IMR-90 (cell line): Measurements from ENCODE around the gene MINDY3. TPM values are rescaled to one million over a fixed set of nuclear protein-coding genes. Genes with fewer than 3 reads are reported as not detected.

ENCODE experiments used
- ATAC-seq: fragments of 200-7000 bp; cut with Tn5 transposase; 2 replicates; pipeline ENCODE4 v1.9.1; 2020; ENCODE audit warnings: low read depth, mild to moderate bottlenecking, moderate library complexity
- BruUV-seq: library from RNA; stranded (reverse); fragments of 400-500 nt; replicated peaks from 2 replicates; lab custom pipeline; 2021; lab: Mats Ljungman, UMichigan
- CTCF ChIA-PET: fragments of 300-600 bp; formaldehyde crosslinking; extraction: SDS; loops from one replicate; lab custom pipeline; 2021; ENCODE audit warnings: antibody characterized with exemption; lab: Yijun Ruan, JAX
- POLR2A ChIA-PET: fragments of 300-600 bp; sonication (Branson Sonifier 250); formaldehyde crosslinking; loops from one replicate; lab custom pipeline; 2022; ENCODE audit warnings: antibody characterized with exemption; ENCODE audit not compliant: unreplicated experiment; lab: Charles Lee
- DNase-seq: peaks from one replicate; pipeline ENCODE4 v3.0.0; 2013
- H2AFZ ChIP-seq: replicated peaks from 2 replicates; pipeline ENCODE3; 2013; ENCODE audit warnings: low read length, mild to moderate bottlenecking; ENCODE audit not compliant: poor library complexity
- H2AK5ac ChIP-seq: 2 replicates; pipeline ENCODE4 v1.6.1; 2013; ENCODE audit warnings: low read depth, low read length, inconsistent platforms
- H2AK9ac ChIP-seq: replicated peaks from 2 replicates; pipeline ENCODE3; 2013; ENCODE audit warnings: mild to moderate bottlenecking, low read depth, low read length, moderate library complexity; ENCODE audit not compliant: poor library complexity
- H2BK120ac ChIP-seq: 2 replicates; pipeline ENCODE4 v1.6.1; 2013; ENCODE audit warnings: low read depth, low read length, inconsistent platforms
- H2BK15ac ChIP-seq: 3 replicates; pipeline ENCODE4 v1.6.1; 2013; ENCODE audit warnings: low read depth, low read length, inconsistent platforms
- H2BK20ac ChIP-seq: 2 replicates; pipeline ENCODE4 v1.6.1; 2013; ENCODE audit warnings: low read depth, mild to moderate bottlenecking, inconsistent platforms, low read length, moderate library complexity
- H2BK5ac ChIP-seq: 2 replicates; pipeline ENCODE4 v1.6.1; 2013; ENCODE audit warnings: mild to moderate bottlenecking, low read depth, low read length, inconsistent platforms; ENCODE audit not compliant: poor library complexity, severe bottlenecking
- H3K14ac ChIP-seq: replicated peaks from 2 replicates; pipeline ENCODE4 v1.6.1; 2013; ENCODE audit warnings: low read depth, low read length, inconsistent platforms
- H3K18ac ChIP-seq: 2 replicates; pipeline ENCODE4 v1.6.1; 2013; ENCODE audit warnings: low read depth, low read length, control low read depth
- H3K23ac ChIP-seq: 2 replicates; pipeline ENCODE4 v1.6.1; 2013; ENCODE audit warnings: low read depth, low read length, inconsistent platforms
- H3K27ac ChIP-seq: 2 replicates; pipeline ENCODE4 v1.5.1; 2013; ENCODE audit warnings: mild to moderate bottlenecking, control low read depth, low read length; ENCODE audit not compliant: insufficient read depth
- H3K27me3 ChIP-seq: 2 replicates; pipeline ENCODE4 v1.6.1; 2013; ENCODE audit warnings: low read length; ENCODE audit not compliant: control insufficient read depth, insufficient read depth
- H3K36me3 ChIP-seq: 2 replicates; pipeline ENCODE4 v1.6.1; 2013; ENCODE audit warnings: low read length, mixed read lengths; ENCODE audit not compliant: control insufficient read depth, insufficient read depth
- H3K4ac ChIP-seq: 2 replicates; pipeline ENCODE4 v1.6.1; 2013; ENCODE audit warnings: low read depth, low read length, inconsistent platforms
- H3K4me1 ChIP-seq: 2 replicates; pipeline ENCODE4 v1.6.1; 2013; ENCODE audit warnings: low read length, mixed read lengths; ENCODE audit not compliant: control insufficient read depth, insufficient read depth
- H3K4me2 ChIP-seq: 2 replicates; pipeline ENCODE4 v1.6.1; 2013; ENCODE audit warnings: low read depth, mild to moderate bottlenecking, control low read depth, low read length, moderate library complexity
- H3K4me3 ChIP-seq: 2 replicates; pipeline ENCODE4 v1.5.1; 2013; ENCODE audit warnings: low read depth, mild to moderate bottlenecking, control low read depth, low read length, moderate library complexity; ENCODE audit not compliant: insufficient read depth
- H3K56ac ChIP-seq: 2 replicates; pipeline ENCODE4 v1.6.1; 2013; ENCODE audit warnings: low read length, inconsistent platforms; ENCODE audit not compliant: insufficient read depth; ENCODE audit errors: extremely low read depth
- H3K79me1 ChIP-seq, 2 experiments: 2 replicates each; pipeline ENCODE4 v1.6.1; 2013; ENCODE audit warnings: low read length in 2 of 2, inconsistent platforms in 1 of 2, low read depth in 1 of 2
- H3K9ac ChIP-seq: 2 replicates; pipeline ENCODE4 v1.6.1; 2013; ENCODE audit warnings: low read depth, low read length, control low read depth
- H3K9me1 ChIP-seq: 2 replicates; pipeline ENCODE4 v1.6.1; 2013; ENCODE audit warnings: low read length, inconsistent platforms; ENCODE audit not compliant: insufficient read depth
- H3K9me3 ChIP-seq: 2 replicates; pipeline ENCODE4 v1.6.1; 2013; ENCODE audit warnings: low read length; ENCODE audit not compliant: control insufficient read depth, insufficient read depth
- H4K20me1 ChIP-seq: 2 replicates; pipeline ENCODE4 v1.6.1; 2013; ENCODE audit warnings: low read length, inconsistent platforms; ENCODE audit not compliant: insufficient read depth
- H4K5ac ChIP-seq: 2 replicates; pipeline ENCODE4 v1.6.1; 2013; ENCODE audit warnings: mild to moderate bottlenecking, low read depth, low read length, control low read depth
- H4K8ac ChIP-seq, 2 experiments: 2 replicates each; pipeline ENCODE4 v1.6.1; 2013; ENCODE audit warnings: low read depth in 2 of 2, low read length in 2 of 2, control low read depth in 1 of 2, inconsistent platforms in 1 of 2
- H4K91ac ChIP-seq: 2 replicates; pipeline ENCODE4 v1.6.1; 2013; ENCODE audit warnings: low read depth, low read length, inconsistent platforms; ENCODE audit not compliant: insufficient read depth
- BHLHE40 ChIP-seq: fragments of 150-350 bp; IDR thresholded peaks from 2 replicates; pipeline ENCODE4 v1.6.1; 2016; ENCODE audit warnings: mild to moderate bottlenecking, low read depth, low read length
- ELK1 ChIP-seq: fragments of 150-350 bp; IDR thresholded peaks from 2 replicates; pipeline ENCODE4 v1.6.1; 2016; ENCODE audit warnings: low read depth, mild to moderate bottlenecking, low read length, moderate library complexity, borderline replicate concordance
- FOS ChIP-seq: fragments of 150-350 bp; IDR thresholded peaks from 2 replicates; pipeline ENCODE4 v1.6.1; 2016; ENCODE audit warnings: low read depth, low read length
- MAFK ChIP-seq: IDR thresholded peaks from 2 replicates; pipeline ENCODE4 v1.6.1; 2012; ENCODE audit warnings: low read depth, low read length, improper control_type of control experiment
- MAZ ChIP-seq: IDR thresholded peaks from 2 replicates; pipeline ENCODE4 v1.6.1; 2012; ENCODE audit warnings: low read depth, mild to moderate bottlenecking, low read length, improper control_type of control experiment, moderate library complexity, borderline replicate concordance
- MXI1 ChIP-seq: IDR thresholded peaks from 2 replicates; pipeline ENCODE4 v1.6.1; 2012; ENCODE audit warnings: low read depth, mild to moderate bottlenecking, low read length, moderate library complexity, borderline replicate concordance
- NFE2L2 ChIP-seq: fragments of 150-350 bp; IDR thresholded peaks from 2 replicates; pipeline ENCODE4 v1.6.1; 2016; ENCODE audit warnings: low read depth, mild to moderate bottlenecking, low read length
- POLR2A ChIP-seq: IDR thresholded peaks from 2 replicates; pipeline ENCODE4 v1.6.1; 2012; ENCODE audit warnings: mild to moderate bottlenecking, low read depth, low read length
- RAD21 ChIP-seq: IDR thresholded peaks from 2 replicates; pipeline ENCODE4 v1.6.1; 2012; ENCODE audit warnings: low read length, improper control_type of control experiment
- SMC3 ChIP-seq: fragments of 150-350 bp; IDR thresholded peaks from 2 replicates; pipeline ENCODE4 v1.6.1; 2016; ENCODE audit warnings: low read depth, mild to moderate bottlenecking, antibody characterized with exemption, low read length, moderate library complexity
- USF2 ChIP-seq: fragments of 150-350 bp; IDR thresholded peaks from 2 replicates; pipeline ENCODE4 v1.6.1; 2017; ENCODE audit warnings: mild to moderate bottlenecking, antibody characterized with exemption, low read length, low read depth
- WGBS, 2 experiments: methylation state at CpG; one replicate each; pipeline versions ENCODE4 v1.1.5 to v1.1.7; 2013; ENCODE audit warnings: missing lambda C conversion rate in 2 of 2; ENCODE audit not compliant: insufficient read length in 1 of 2; ENCODE audit errors: extremely low coverage in 2 of 2; 5-methylcytosine and 5-hydroxymethylcytosine counted together
- dilution Hi-C: fragments of 300-500 bp; cut with HindIII; formaldehyde crosslinking; loops from one replicate; pipeline ENCODE4 v1.14.3; 2018; ENCODE audit warnings: low sequenced_read_pairs; ENCODE audit not compliant: unreplicated experiment
- in situ Hi-C: fragments of 300-500 bp; cut with MboI; formaldehyde crosslinking; loops from 3 replicates; pipeline ENCODE4 v1.14.3; 2019; ENCODE audit warnings: low sequenced_read_pairs, inconsistent platforms, mixed read lengths
- intact Hi-C: fragments of 100-400 bp; cut with micrococcal nuclease; formaldehyde crosslinking; loops from 2 replicates; pipeline ENCODE4 v1.10.0; 2022
- polyA plus RNA-seq, 3 experiments: library from polyadenylated mRNA; depleted of rRNA; stranded (reverse); fragments of >200 nt; gene quantifications; 2 replicates each; pipeline ENCODE4 v1.2.3, GENCODE V29; 2012; ENCODE audit warnings: low replicate concordance in 1 of 3
- total RNA-seq: library from RNA; depleted of rRNA; stranded (reverse); fragments of >200 nt; gene quantifications from 2 replicates; pipeline ENCODE4 v1.2.3, GENCODE V29; 2012

Gene MINDY3
- total and polyA plus RNA-seq, 2 of the 4 experiments (the other 2 are of a cell fraction) = 13.9 to 14.5 TPM

GRCh38 chr10:15737656-15738055 is 122.7 kb downstream of the MINDY3 start:
- Histone ChIP-seq H3K79me1 (no peaks in the 10 kb centered on the region), H3K9me1 (no peaks in the 10 kb centered on the region), H4K8ac (no peak overlapping the region), H3K4me2 (no peak overlapping the region), H2AK9ac (no peak overlapping the region), H2AFZ (no peak overlapping the region), H3K18ac (no peak overlapping the region), H3K9ac (no peak overlapping the region), H3K4me3 (no peak overlapping the region), H2BK5ac (no peak overlapping the region), H4K20me1 (no peaks in the 10 kb centered on the region), H3K4me1 (no peaks in the 10 kb centered on the region), H2BK120ac (no peak overlapping the region), H2BK20ac (no peak overlapping the region), H3K4ac (no peak overlapping the region), H2BK15ac (no peak overlapping the region), H3K27me3 (peaks cover 14% of the 10 kb centered on the region), H4K5ac (no peak overlapping the region), H3K14ac (no peak overlapping the region), H3K36me3 (no peaks in the 10 kb centered on the region), H2AK5ac (no peak overlapping the region), H4K91ac (no peak overlapping the region), H3K23ac (no peak overlapping the region), H3K27ac (no peak overlapping the region), H3K9me3 (no peaks in the 10 kb centered on the region), H3K56ac (no peak overlapping the region)
- DNase-seq (no peak), ATAC-seq (no peak)
- intact Hi-C loops (no loop called here), dilution Hi-C loops (no loop called here), in situ Hi-C loops (no loop called here)
- POLR2A ChIA-PET = no interaction called here
- TF ChIP-seq ELK1 = no peak
- no peak for TF ChIP-seq RAD21
- no peak for TF ChIP-seq POLR2A
- TF ChIP-seq BHLHE40 = no peak
- TF ChIP-seq MAFK = no peak
- no peak for TF ChIP-seq FOS
- TF ChIP-seq MXI1 = no peak
- no peak for TF ChIP-seq MAZ
- TF ChIP-seq USF2 = no peak
- TF ChIP-seq SMC3 = no peak
- TF ChIP-seq NFE2L2 = no peak
- no CpG with 5 or more reads among the region's 5 CpGs for WGBS, 2 experiments
- CTCF ChIA-PET = no interaction called here
- no TSS peak for BruUV-seq
